Measurements from ENCODE around the gene ADARB2. TPM values are rescaled to one million over a fixed set of nuclear protein-coding genes. Genes with fewer than 3 reads are reported as not detected.

ADARB2 gene
- total and polyA plus RNA-seq, 2 experiments from 2014 or later, result 2.0 to 5.0 TPM

- Mint-ChIP-seq H3K4me1 (no peaks in the 10 kb centered on the region), H3K4me3 (no peak overlapping the region), H3K27ac (no peak overlapping the region), H3K27me3 (ENCODE audit: insufficient read depth, low read depth, poor library complexity) (peaks cover 2% of the 10 kb centered on the region), H3K9me3 (peaks cover 34% of the 10 kb centered on the region), H3K36me3 (ENCODE audit: low read depth) (peaks cover 20% of the 10 kb centered on the region)
- Histone ChIP-seq H3K27ac (ENCODE audit: low read depth) (no peak overlapping the region), H3K4me3 (no peak overlapping the region), H2AFZ (no peak overlapping the region), H3F3A (replicated peaks; ENCODE audit: low read depth) (no peaks in the 10 kb centered on the region), H3K4me1 (ENCODE audit: insufficient read depth) (no peaks in the 10 kb centered on the region), H3K9me2 (ENCODE audit: insufficient read depth) (no peaks in the 10 kb centered on the region), H3K79me2 (replicated peaks; ENCODE audit: insufficient read depth) (no peaks in the 10 kb centered on the region), H3K36me3 (ENCODE audit: insufficient read depth) (peaks cover 8% of the 10 kb centered on the region), H3K4me2 (no peak overlapping the region), H4K20me1 (replicated peaks; ENCODE audit: insufficient read depth) (no peaks in the 10 kb centered on the region), H3K27me3 (ENCODE audit: insufficient read depth) (no peaks in the 10 kb centered on the region)
- TF ChIP-seq REST (IDR thresholded peaks at IDR 0.05; ENCODE audit: unreplicated experiment), result no peak
- TF ChIP-seq ZNF331 (CRISPR knock-in tag; IDR thresholded peaks at IDR 0.05; ENCODE audit: low read depth), result no peak
- TF ChIP-seq CTCF (conservative IDR thresholded peaks at IDR 0.05; ENCODE audit: low read depth in 2 of 2), result no peak
- no peak for TF ChIP-seq JUNB (IDR thresholded peaks at IDR 0.05; ENCODE audit: unreplicated experiment)
- TF ChIP-seq CREB1 (CRISPR knock-in tag; IDR thresholded peaks at IDR 0.05; ENCODE audit: low read depth), result no peak
- no peak for TF ChIP-seq EZH2phosphoT487 (IDR thresholded peaks at IDR 0.05; ENCODE audit: unreplicated experiment)
- TF ChIP-seq EZH2 (IDR thresholded peaks at IDR 0.05; ENCODE audit: low read depth, unreplicated experiment), result no peak
- no peak for TF ChIP-seq ZNF114 (CRISPR knock-in tag; IDR thresholded peaks at IDR 0.05)
- no peak for TF ChIP-seq POLR2AphosphoS5 (IDR thresholded peaks at IDR 0.05; ENCODE audit: low read depth)
- no peak for TF ChIP-seq NANOG (IDR thresholded peaks at IDR 0.05; ENCODE audit: borderline replicate concordance)
- TF ChIP-seq ZNF462 (CRISPR knock-in tag; IDR thresholded peaks at IDR 0.05), result no peak
- no peak for TF ChIP-seq ETS1 (IDR thresholded peaks at IDR 0.05)
- TF ChIP-seq STAT1 (IDR thresholded peaks at IDR 0.05; ENCODE audit: unreplicated experiment), result no peak
- ATAC-seq, result no peak
- DNase-seq (ENCODE audit: low spot score), result no peak
Measured at GRCh38 chr10:1746796-1747195, 9.5 kb upstream of the ADARB2 start.
